K562 (cell line): ENCODE measurements around the gene LRRK1.

ENCODE experiments used
- THAP7 ChIP-seq: fragments of 250-450 bp; sonication (Bioruptor Pico); IDR thresholded peaks from 2 replicates; pipeline ENCODE4 v1.5.0; 2021
- ZNF609 ChIP-seq: sonication (generic); formaldehyde crosslinking; IDR thresholded peaks from 2 replicates; pipeline ENCODE4 v1.8.1; 2023; ENCODE audit warnings: missing genetic modification reagents, mild to moderate bottlenecking, borderline replicate concordance

GRCh38 chr15:101063212-101063611 lies 144.1 kb downstream of the LRRK1 start:
- TF ChIP-seq ZNF609 (CRISPR knock-in tag) (no peak), THAP7 (CRISPR knock-in tag) (no peak)
